ENCODE data around the gene FKBP15. TPM values are rescaled to one million over a fixed set of nuclear protein-coding genes. Genes with fewer than 3 reads are reported as not detected.
"Not testable (repeated sequence)": the region's sequence is repeated elsewhere in the genome, so short reads cannot be mapped to it uniquely, and the experiment has no call there.

Gene FKBP15
- total RNA-seq, 1 donor, result 17.8 TPM

DNA sequence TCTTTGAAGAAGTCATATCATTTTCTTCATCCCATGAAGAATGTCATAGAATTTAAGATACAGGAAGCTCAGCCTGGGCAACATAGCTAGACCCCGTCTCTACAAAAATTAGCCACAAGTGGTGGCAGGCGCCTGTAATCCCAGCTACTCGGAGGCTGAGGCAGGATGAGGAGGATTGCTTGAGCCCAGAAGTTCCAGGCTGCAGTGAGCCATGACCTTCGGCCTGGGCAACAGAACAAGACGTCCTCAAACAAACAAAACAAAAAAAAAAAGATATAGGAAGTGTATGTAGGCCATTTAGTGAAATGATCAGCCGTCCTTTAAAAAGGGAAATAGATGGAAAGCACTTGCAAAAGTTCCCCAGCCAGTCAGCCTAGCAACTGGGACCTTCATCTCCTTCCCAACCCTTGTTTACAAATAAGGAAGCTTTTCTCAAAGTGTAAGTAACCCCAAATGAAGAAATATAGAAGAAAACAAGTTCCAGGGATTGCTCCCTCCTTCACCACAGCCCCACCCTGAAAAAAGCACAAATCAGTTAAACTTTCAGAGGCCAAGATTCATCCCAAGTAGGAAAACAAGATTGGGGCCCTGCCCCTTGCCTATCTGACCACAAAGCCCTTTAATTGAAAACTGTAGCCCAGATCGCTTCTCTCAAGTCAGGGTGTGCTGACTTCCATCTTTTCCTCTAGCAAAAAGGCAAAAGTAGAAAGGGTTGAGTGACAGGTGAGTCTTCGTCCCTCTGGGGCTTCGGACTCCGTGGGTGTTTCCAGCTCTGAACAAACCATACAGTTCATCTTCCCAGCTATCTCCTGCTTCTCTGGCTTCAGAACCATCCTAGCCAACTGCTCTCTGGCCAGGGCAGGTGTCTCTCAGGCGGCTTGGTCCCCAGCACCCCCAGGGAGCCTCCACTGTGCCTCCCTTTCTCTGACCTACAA, 69.1 kb downstream of the FKBP15 start:
- no peak for DNase-seq (ENCODE audit: low read depth in 2 of 3, low spot score in 2 of 3)

DNA sequence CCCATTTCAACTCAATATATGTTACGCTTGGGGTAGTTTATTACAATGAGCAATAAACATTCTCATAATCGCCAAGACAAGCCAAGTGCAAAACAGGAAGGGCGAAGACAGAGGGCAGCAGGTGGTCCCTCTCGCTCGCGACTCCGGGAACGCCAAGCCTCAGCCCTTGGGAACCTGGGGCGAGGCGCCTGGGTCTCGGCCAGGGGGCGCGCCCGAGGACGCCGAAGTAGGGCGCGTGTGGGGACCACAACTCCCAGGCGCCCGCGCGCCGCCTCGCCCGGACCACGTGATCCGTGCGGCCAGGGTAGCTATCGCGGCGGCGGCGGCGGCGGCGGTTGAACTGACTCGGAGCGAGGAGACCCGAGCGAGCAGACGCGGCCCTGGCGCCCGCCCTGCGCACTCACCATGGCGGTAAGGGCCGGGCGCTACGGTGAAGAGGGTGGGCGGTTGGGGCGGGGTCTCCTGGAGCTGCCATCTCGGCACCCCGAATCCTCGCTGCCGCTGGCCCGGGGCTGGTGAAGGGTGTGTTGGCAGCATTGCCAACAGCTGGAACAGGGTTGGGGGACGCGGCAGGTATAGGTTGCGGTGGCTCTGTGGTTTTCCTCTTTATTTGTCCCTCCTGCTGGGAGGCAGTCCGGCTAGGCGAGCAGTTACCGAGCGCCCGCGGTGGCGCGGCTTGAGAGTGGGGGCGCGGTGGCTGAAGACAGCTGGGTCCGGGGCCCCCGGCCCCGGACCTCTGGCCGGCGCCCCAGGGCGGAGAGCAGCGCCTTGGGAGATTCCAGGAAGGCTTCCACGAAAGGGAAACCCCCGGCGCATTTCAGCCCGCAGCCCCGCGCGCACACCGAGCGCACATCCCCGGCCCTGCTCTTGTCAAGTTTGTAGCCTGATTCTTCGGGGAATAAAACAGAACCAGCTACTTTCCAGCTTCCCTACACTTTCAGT, 70.1 kb downstream of the FKBP15 start, which contains the start of gene SLC31A2:
TSS of gene SLC31A2 (plus strand) at position 338 of the 942 bp plus-strand sequence. CDS start at position 406, 68 bp downstream.
- peak; percentile 64 to 91 (median 90) for DNase-seq (ENCODE audit: low read depth in 2 of 3, low spot score in 2 of 3)

- not testable (repeated sequence) for DNase-seq (ENCODE audit: low read depth in 2 of 3, low spot score in 2 of 3)
Measured at GRCh38 chr9:113149561-113149960, 71.5 kb downstream of the FKBP15 start.

- no peak for DNase-seq (ENCODE audit: low read depth in 2 of 3, low spot score in 2 of 3)
Measured at GRCh38 chr9:113148781-113149510, 72.1 kb downstream of the FKBP15 start.

GRCh38 chr9:113148372-113148705, 72.7 kb downstream of the FKBP15 start:
- DNase-seq (ENCODE audit: low read depth in 2 of 3, low spot score in 2 of 3), result no peak

GRCh38 chr9:113143432-113144227, 77.4 kb downstream of the FKBP15 start:
- DNase-seq (ENCODE audit: low read depth in 2 of 3, low spot score in 2 of 3), result no peak

DNA sequence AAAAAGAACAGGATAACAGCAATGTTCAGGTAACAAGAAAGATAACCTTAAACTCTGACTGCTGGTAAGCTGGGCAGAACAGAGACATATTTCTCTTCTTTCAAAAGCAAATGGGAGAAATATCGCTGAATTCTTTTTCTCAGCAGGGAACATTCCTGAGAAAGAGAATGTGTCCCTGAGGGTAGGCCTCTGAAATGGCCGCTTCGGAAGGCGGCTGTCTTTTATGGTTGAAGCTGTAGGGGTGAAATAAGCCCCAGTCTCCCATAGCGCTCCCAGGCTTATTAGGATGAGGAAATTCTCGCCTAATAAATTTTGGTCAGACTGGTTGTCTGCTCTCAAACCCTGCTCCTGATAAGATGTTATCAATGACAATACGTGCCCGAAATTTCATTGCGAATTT, 80.2 kb downstream of the FKBP15 start:
- not testable (repeated sequence) for DNase-seq (ENCODE audit: low read depth in 2 of 3, low spot score in 2 of 3)

DNA sequence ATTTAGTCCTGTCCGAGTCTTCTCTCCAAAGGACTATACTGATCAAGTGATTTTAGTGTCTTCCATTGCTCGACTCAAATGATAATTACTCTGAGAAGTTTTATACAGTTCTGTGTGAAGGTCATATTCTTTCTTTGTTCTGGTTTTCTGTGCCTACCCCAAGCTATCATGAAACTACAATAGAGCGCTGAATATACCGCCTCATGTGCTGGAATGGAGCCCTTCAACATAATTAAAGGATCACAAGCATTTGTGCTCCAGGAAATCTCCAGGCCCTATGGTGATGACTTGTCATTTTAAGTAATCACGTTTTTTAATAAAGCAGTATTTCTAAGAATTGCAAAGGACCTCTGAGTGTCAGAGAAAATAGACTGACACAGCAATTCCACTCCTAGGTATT, 81.1 kb downstream of the FKBP15 start:
- DNase-seq (ENCODE audit: low read depth in 2 of 3, low spot score in 2 of 3), result no peak

- no peak for DNase-seq (ENCODE audit: low read depth in 2 of 3, low spot score in 2 of 3)
Measured at GRCh38 chr9:113139225-113139829, 81.8 kb downstream of the FKBP15 start.

- no peak for DNase-seq (ENCODE audit: low read depth in 2 of 3, low spot score in 2 of 3)
Measured at GRCh38 chr9:113138760-113139159, 82.3 kb downstream of the FKBP15 start.

DNA sequence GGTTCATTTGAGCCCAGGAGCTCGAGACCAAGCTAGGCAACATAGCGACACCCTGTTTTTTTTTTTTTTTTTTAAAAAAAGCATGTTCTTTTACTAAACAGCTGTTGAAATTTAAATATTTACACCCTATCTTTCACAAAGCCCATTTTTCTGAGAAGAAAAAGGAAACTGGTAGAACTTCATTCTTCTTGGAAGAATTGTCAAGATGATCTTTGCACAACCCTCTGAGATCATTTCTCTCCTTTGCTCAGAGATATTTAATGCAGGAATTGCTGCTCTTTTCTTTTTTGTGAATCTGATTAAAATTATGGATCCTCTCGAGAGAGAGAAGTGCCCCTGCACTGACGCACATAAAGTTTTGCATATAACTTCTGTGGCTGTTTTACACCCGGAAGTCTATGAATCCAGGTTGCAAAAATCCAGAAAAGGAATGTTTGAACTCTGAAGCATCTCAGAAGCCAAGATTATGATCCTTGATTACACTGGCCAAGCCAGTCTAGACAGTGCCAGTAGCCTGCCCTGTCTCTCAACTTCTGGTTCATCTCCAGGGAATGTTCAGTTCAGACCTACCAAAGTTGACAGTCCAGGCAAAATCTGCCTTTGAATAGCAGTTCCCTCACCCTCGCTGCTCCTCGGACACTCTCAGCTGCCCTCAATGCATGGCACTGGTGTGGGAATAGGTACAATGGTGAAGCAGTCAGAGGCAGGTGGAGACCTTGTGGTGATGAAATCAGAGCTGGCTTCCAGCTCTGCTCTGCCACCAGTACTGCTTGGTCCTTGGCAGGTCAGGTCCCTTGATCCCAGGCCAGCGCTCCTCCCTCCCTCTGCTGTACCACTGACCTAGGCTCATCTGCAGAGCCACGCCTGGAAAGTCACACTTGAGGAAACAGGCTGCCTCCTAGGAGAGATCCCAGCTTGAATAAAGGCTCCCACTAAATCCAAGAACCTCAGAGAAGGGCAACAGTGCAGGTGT, 83.6 kb downstream of the FKBP15 start:
- no peak for DNase-seq (ENCODE audit: low read depth in 2 of 3, low spot score in 2 of 3)

DNA sequence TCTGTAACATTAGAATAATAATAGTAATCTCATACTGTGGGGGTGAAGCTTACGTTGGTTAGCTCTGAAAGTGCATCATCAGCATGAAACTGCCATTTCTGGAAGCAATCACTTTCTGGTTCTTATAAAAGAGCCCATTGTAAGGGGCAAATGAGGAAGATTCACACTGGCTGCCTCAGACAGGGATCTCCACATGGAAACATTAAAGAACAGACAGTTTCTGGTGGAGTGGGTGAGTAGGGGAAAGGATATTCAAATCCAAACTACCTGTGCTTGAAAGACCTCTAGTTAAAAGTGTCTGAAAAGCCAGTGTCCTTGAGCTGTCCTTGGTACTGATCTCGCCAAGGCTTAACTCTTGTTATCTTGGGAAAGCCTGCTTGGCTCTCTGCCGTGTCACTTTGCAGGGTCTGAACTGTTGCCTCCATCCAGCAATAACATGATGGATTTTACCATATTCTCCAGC, 89.4 kb downstream of the FKBP15 start:
- peak in 1 of 3 donors; percentile 61 for DNase-seq (ENCODE audit: low read depth in 2 of 3, low spot score in 2 of 3)

DNA sequence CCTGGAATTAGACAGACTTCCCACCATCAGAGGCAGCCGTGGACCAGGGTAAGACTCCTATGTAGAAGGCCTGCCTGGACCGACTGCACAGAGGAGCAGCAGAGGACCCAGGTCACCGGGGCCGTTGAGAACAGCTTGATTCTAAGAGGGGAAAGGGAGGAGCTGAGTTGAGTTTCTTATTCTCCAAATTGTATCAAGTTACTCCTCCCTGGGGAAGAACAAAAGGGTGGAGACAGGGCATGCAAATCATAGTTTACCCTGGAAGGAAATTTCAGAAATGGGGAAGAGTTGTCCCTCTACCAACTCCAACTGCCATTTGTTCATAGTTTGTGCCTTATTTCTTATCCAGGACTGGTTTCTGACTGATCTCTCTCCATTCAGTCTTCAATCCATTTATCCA, 91.2 kb downstream of the FKBP15 start:
- DNase-seq (ENCODE audit: low read depth in 2 of 3, low spot score in 2 of 3), result no peak

DNA sequence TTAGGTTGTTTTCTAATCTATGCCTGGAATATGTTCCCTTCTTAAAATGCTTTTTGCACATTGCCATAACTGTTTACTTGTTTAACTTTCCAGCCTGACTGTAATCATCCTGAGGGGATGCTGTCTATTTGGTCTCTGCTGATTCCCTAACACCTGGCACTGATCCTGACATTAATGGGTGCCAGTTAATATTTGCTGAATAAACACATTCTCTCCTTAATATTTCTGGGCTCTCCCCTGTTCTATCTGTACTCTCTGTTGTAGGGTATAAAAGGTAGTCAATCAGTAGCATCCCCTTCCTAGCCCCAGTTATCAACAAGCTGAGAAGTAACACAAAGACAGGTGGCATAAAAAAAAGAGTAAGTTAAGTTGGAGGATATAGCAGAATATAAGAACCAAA, 91.6 kb downstream of the FKBP15 start:
- no peak for DNase-seq (ENCODE audit: low read depth in 2 of 3, low spot score in 2 of 3)

- DNase-seq (ENCODE audit: low read depth in 2 of 3, low spot score in 2 of 3), result no peak
Measured at GRCh38 chr9:113125386-113126035, 95.6 kb downstream of the FKBP15 start.

GRCh38 chr9:113118829-113119228, 102.2 kb downstream of the FKBP15 start:
- DNase-seq (ENCODE audit: low read depth in 2 of 3, low spot score in 2 of 3), result not testable (repeated sequence)

Measured in hematopoietic multipotent progenitor cell (in vitro differentiated cells).